IPS DF 6.9 (cell line): Measurements from ENCODE around the gene YIPF7.

Experiments used
- DNase-seq: peaks from one replicate; pipeline ENCODE4 v3.0.0-alpha.2; 2013; ENCODE audit warnings: low read depth, low spot score
- H3K27ac ChIP-seq: one replicate; pipeline ENCODE4 v1.5.1; 2013; ENCODE audit warnings: low read length, control low read depth
- H3K27me3 ChIP-seq: 2 replicates; pipeline ENCODE4 v1.6.1; 2013; ENCODE audit warnings: mild to moderate bottlenecking, low read length; ENCODE audit not compliant: control insufficient read depth, insufficient read depth
- H3K36me3 ChIP-seq: 2 replicates; pipeline ENCODE4 v1.6.1; 2013; ENCODE audit warnings: low read length; ENCODE audit not compliant: control insufficient read depth, insufficient read depth
- H3K4me1 ChIP-seq: 2 replicates; pipeline ENCODE4 v1.6.1; 2013; ENCODE audit warnings: low read length; ENCODE audit not compliant: control insufficient read depth, insufficient read depth
- H3K4me3 ChIP-seq: 2 replicates; pipeline ENCODE4 v1.5.1; 2013; ENCODE audit warnings: mild to moderate bottlenecking, low read length
- H3K9me3 ChIP-seq: 2 replicates; pipeline ENCODE4 v1.6.1; 2013; ENCODE audit warnings: low read length, inconsistent platforms; ENCODE audit not compliant: control insufficient read depth, insufficient read depth
- WGBS: extraction: QIAGEN DNeasy Blood & Tissue Kit; methylation state at CpG from one replicate; pipeline ENCODE4 v1.1.7; 2013; ENCODE audit warnings: mixed read lengths, missing lambda C conversion rate; ENCODE audit not compliant: insufficient read length, insufficient coverage; 5-methylcytosine and 5-hydroxymethylcytosine counted together

YIPF7 gene

DNA sequence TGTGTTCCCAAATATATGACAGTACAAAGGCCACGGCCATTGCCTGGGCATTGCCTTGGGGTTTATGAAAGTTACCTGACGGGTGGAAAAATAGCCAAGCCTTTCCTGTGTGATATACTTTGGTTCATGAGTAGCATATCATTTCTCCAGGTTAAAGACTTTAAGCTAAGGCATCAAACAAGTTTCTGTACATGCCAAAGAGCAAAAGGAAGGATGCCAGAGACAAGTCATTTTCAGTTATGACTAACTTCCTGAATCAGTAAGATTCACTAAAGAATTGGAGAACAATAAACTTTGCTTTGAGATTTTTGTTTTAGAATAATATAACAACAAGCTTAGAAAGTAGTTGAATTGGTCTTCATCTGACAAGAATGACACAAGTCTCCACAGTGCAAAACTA is 17.1 kb upstream of the YIPF7 start:
- DNase-seq = no peak
- Histone ChIP-seq H3K4me3 (no peak overlapping the region), H3K27ac (no peak overlapping the region), H3K9me3 (no peaks in the 10 kb centered on the region), H3K36me3 (no peaks in the 10 kb centered on the region), H3K27me3 (no peaks in the 10 kb centered on the region), H3K4me1 (no peaks in the 10 kb centered on the region)
- no CpG with 5 or more reads among the region's 2 CpGs for WGBS

DNA sequence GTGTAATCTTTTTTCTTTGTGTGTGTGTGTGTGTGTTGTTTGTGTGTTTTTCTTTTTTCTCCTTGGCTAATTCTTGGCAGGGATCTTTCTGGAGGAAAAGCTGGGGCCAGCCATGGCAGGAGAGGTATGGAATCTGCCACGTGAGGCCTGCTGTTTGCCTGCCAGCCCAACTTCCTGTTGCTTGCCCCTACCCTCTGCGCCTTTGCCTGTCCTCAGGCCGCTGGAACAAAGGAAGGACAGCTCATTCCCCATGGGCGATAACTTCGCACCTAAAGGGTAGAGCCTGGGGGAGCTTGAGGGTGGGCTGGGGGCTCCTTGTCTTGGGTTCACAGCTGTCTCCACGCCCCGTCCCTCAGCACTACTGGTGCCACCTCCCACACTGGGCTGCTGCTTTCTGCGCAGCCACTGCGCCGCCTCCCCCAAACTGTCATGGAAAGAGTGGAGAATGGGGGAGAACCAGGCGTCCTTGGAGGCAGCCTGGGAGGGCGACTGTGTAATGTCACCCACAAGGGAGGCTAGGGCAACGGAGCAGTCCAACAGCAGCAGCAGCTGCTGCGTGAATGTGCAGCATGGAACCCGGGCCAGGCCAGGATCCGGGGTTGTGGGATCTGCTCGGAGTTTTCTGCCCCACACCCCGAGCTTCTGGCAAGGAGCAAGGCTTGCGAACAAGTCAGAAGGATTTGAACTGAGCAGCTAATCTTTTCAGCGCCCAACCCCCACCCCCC is 12.3 kb upstream of the YIPF7 start:
- WGBS = no CpG with 5 or more reads among the region's 20 CpGs
- Histone ChIP-seq H3K27me3 (no peaks in the 10 kb centered on the region), H3K4me1 (no peaks in the 10 kb centered on the region), H3K9me3 (no peaks in the 10 kb centered on the region), H3K36me3 (no peaks in the 10 kb centered on the region), H3K27ac (no peak overlapping the region), H3K4me3 (no peak overlapping the region)
- no peak for DNase-seq

DNA sequence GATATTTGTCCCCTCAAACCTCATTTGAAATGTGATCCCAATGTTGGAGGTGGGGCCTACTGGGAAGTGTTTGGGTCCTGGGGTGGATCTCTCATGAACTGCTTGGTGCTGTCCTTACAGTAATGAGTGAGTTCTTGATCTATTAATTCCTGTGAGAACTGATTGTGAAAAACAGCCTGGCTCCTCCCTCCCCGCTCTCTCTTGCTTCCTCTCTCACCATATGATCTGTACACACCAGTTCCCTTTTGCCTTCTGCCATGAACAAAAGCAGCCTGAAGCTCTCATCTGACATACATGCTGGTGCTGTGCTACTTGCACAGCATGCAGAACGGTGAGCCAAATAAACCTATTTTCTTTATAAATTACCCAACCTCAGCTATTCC is 11.2 kb upstream of the YIPF7 start:
- no peak for DNase-seq
- no peaks in the 10 kb centered on the region for H3K4me1 ChIP-seq
- no peaks in the 10 kb centered on the region for H3K9me3 ChIP-seq
- no peaks in the 10 kb centered on the region for H3K27me3 ChIP-seq
- H3K4me3 ChIP-seq = no peak overlapping the region
- no CpG with 5 or more reads among the region's 2 CpGs for WGBS
- H3K27ac ChIP-seq = no peak overlapping the region
- H3K36me3 ChIP-seq = no peaks in the 10 kb centered on the region

DNA sequence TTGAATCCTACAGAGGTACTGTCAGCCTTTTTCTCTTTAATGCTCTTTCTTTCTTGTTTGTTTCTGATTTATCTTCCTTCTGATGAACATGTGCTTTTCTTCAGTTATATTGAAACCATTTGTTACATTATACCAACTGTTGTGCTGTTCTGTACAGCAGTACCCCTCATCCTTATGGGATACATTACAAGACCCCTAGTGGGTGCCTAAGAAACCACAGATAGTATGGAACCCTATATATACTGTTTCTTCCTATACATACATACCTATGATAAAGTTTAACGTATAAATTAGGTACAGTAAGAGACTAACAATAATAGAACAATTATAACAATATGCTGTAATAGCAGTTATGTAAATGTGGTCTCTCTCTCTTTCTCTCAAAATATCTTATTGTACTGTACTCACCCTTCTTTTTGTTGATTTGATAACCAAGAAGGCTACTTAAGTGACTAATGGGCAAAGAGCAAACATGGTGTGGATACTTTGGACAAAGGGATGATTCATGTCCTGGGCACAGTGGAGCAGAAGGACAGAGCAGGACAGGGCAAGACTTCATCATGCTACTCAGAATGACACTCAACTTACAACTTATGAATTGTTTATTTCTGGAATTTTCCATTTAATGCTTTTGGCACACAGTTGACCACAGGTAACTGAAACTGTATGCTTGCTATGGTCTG is 10.7 kb upstream of the YIPF7 start:
- Histone ChIP-seq H3K27ac (no peak overlapping the region), H3K27me3 (no peaks in the 10 kb centered on the region), H3K9me3 (no peaks in the 10 kb centered on the region), H3K36me3 (no peaks in the 10 kb centered on the region), H3K4me3 (no peak overlapping the region), H3K4me1 (no peaks in the 10 kb centered on the region)
- no CpG with 5 or more reads among the region's 1 CpG for WGBS
- DNase-seq = no peak

DNA sequence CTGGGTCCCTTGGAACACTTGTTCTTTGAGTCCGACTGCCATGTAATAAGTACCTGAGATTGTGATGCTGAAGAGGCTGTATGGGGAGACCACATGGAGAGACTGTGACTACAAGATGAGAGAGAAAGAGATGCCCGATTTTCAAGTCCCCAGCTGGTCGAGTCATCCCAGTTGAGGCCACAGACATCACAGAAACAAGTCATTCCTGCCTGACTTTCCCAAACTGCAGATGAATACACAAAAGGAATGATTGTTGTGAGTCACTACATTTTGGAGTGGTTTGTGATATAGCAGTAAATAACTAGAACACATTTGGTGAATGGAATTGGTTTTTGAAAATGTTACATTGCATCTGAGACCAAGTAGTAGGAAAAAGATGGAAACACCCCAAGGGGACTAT is 9.0 kb upstream of the YIPF7 start:
- Histone ChIP-seq H3K9me3 (no peaks in the 10 kb centered on the region), H3K27ac (no peak overlapping the region), H3K27me3 (no peaks in the 10 kb centered on the region), H3K36me3 (no peaks in the 10 kb centered on the region), H3K4me3 (no peak overlapping the region), H3K4me1 (no peaks in the 10 kb centered on the region)
- DNase-seq = no peak
- WGBS = no CpG with 5 or more reads among the region's 3 CpGs

DNA sequence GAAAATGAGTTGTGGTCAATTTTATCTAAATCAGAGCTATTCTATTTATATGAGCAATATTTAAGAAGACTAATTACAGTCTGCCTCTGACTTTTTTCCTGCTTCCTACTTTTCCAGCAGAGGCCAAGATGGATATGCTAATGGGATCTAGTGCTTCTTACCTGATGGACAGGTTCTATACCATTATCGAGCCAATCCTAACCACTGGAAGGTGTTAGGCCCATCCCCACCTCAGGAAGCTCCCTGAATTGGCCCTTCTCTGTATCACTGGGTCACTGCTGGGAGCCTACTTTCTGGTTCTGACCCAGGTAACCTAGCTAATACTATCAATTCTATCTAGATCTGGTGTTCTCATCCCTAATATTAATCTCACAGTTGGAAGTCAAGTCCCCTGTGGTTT is 577 bp upstream of the YIPF7 start:
- Histone ChIP-seq H3K9me3 (no peaks in the 10 kb centered on the region), H3K27me3 (no peaks in the 10 kb centered on the region), H3K27ac (no peak overlapping the region), H3K4me1 (no peaks in the 10 kb centered on the region), H3K4me3 (no peak overlapping the region), H3K36me3 (no peaks in the 10 kb centered on the region)
- no peak for DNase-seq
- WGBS = no CpG with 5 or more reads among the region's 1 CpG

DNA sequence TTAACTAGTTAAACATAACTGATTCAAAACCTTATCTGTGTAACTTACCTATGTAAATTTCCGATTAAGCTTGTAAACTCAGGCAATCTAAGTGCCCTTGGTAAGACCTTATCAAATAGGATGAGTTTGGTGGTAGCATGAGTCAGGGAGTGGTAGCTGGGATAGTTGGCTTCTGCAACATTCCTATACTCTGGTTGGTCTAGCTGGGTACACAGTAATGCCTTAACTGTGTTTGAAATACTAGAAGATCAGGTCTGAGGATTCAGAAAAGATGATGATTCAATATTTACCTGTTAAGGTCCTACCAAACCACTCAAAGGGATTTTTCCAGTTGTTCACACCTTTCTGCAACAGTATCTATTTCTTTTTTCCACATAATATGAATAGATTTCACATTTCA is 5.3 kb downstream of the YIPF7 start:
- Histone ChIP-seq H3K27me3 (no peaks in the 10 kb centered on the region), H3K9me3 (peaks cover 2% of the 10 kb centered on the region; the same call in 1 of the 2 replicates), H3K4me3 (no peak overlapping the region), H3K4me1 (no peaks in the 10 kb centered on the region), H3K27ac (no peak overlapping the region), H3K36me3 (no peaks in the 10 kb centered on the region)
- no CpG with 5 or more reads among the region's 1 CpG for WGBS
- DNase-seq = no peak

DNA sequence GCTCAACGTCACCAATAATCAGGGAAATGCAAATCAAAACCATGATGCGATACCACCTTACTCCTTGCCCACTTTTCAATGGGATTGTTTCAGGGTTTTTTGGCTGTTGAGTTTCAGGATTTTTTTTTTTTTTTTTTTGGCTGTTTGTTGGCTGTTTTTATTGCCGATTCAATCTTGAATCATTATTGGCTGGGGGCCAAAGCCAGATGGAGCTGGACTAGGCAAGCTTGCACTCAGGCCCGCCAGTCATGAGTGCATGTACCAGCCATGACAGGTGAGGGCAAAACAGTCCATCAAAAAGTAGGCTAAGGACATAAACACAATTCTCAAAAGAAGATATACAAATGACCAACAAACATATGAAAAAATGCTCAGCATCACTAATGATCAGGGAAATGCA is 13.3 kb downstream of the YIPF7 start:
- Histone ChIP-seq H3K4me1 (no peaks in the 10 kb centered on the region), H3K36me3 (no peaks in the 10 kb centered on the region), H3K27me3 (no peaks in the 10 kb centered on the region), H3K27ac (no peak overlapping the region), H3K4me3 (no peak overlapping the region), H3K9me3 (no peaks in the 10 kb centered on the region)
- DNase-seq = no peak
- no CpG with 5 or more reads among the region's 4 CpGs for whole genome bisulfite sequencing

DNA sequence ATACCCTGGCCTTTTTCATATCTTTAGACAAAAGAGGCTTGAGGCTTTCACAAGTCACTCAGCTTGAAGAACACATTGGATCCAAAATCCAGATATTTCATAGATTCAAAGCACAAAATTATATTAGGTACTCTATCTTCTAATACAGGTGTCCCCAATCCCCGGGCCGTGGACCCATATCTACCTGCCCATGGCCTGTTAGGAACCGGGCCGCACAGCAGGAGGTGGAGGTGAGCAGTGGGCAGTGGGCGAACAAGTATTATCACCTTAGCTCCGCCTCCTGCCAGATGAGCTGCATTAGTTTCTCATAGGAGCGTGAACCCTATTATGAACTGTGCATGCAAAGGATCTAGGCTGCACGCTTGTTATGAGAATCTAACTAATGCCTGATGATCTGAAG is 18.7 kb downstream of the YIPF7 start:
- Histone ChIP-seq H3K36me3 (no peaks in the 10 kb centered on the region), H3K4me3 (no peak overlapping the region), H3K27me3 (no peaks in the 10 kb centered on the region), H3K9me3 (no peaks in the 10 kb centered on the region), H3K27ac (no peak overlapping the region), H3K4me1 (no peaks in the 10 kb centered on the region)
- no peak for DNase-seq
- WGBS = no CpG with 5 or more reads among the region's 8 CpGs

DNA sequence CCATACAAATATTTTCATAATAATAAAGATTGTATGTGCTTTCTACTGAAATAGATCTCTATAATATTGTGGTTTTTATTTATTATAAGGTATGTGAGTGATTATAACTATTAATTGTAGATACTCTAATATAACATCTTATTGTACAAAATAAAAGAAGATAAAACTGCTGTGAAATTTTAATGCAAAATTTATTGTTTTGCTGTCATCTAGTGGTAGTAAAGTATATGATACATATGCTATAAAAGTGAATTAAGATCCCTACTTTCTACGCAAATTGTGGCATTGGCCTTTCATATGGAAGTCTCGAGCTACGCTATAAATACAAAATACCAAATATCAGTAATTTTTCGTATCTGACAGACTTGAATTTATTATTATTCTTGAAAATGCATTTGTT is 19.3 kb downstream of the YIPF7 start:
- Histone ChIP-seq H3K27ac (no peak overlapping the region), H3K4me3 (no peak overlapping the region), H3K36me3 (no peaks in the 10 kb centered on the region), H3K9me3 (no peaks in the 10 kb centered on the region), H3K27me3 (no peaks in the 10 kb centered on the region), H3K4me1 (no peaks in the 10 kb centered on the region)
- DNase-seq = no peak
- no CpG with 5 or more reads among the region's 4 CpGs for WGBS
